SK-N-SH (cell line): ENCODE measurements around the gene ATP13A3. TPM values are rescaled to one million over a fixed set of nuclear protein-coding genes. Genes with fewer than 3 reads are reported as not detected.

Experiments
- CTCF ChIA-PET: fragments of 300-600, 350-600 bp; formaldehyde crosslinking; extraction: SDS; loops from one replicate; lab custom pipeline; 2021; lab: Yijun Ruan, JAX
- POLR2A ChIA-PET: fragments of 350-600 bp; sonication (Branson Sonifier 250); formaldehyde crosslinking; extraction: SDS; loops from one replicate; lab custom pipeline; 2020; ENCODE audit warnings: antibody characterized with exemption, inconsistent platforms; lab: Yijun Ruan, JAX
- DNase-seq: peaks from one replicate; pipeline ENCODE4 v3.0.0; 2012
- H2AFZ ChIP-seq: fragments of 200-600 bp; sonication (generic); 2 replicates; pipeline ENCODE4 v1.8.1; 2016; ENCODE audit warnings: antibody characterized with exemption, mild to moderate bottlenecking, low read depth
- H3F3A ChIP-seq: fragments of 200-600 bp; sonication (generic); replicated peaks from 2 replicates; pipeline ENCODE3; 2016; ENCODE audit warnings: antibody characterized with exemption, mild to moderate bottlenecking; ENCODE audit not compliant: insufficient read depth
- H3K27ac ChIP-seq, 2 experiments: fragments of 200-500 bp in 1 of 2; fragments of 200-600 bp in 1 of 2; sonication (Bioruptor generic) in 1 of 2; sonication (generic), shearing (Covaris generic) in 1 of 2; 2 replicates each; pipeline versions ENCODE4 v1.5.1 to v1.6.1; 2014 to 2016; ENCODE audit warnings: low read depth in 2 of 2, inconsistent platforms in 1 of 2, low read length in 1 of 2, mild to moderate bottlenecking in 1 of 2, mixed read lengths in 1 of 2
- H3K27me3 ChIP-seq: fragments of 200-600 bp; sonication (generic), shearing (Covaris generic); 2 replicates; pipeline ENCODE4 v1.6.1; 2016; ENCODE audit warnings: mixed run types; ENCODE audit not compliant: insufficient read depth
- H3K36me3 ChIP-seq, 2 experiments: fragments of 200-500 bp in 1 of 2; fragments of 200-600 bp in 1 of 2; sonication (Bioruptor generic) in 1 of 2; sonication (generic) in 1 of 2; replicated peaks in 1 of 2; 2 replicates each; pipeline versions ENCODE3 to v1.5.1; 2014 to 2016; ENCODE audit warnings: low read length in 1 of 2, mild to moderate bottlenecking in 1 of 2; ENCODE audit not compliant: insufficient read depth in 2 of 2, control insufficient read depth in 1 of 2
- H3K4me1 ChIP-seq, 2 experiments: fragments of 200-500 bp in 1 of 2; fragments of 200-600 bp in 1 of 2; sonication (Bioruptor generic) in 1 of 2; sonication (generic), shearing (Covaris generic) in 1 of 2; 2 replicates each; pipeline versions ENCODE4 v1.5.1 to v1.6.1; 2014 to 2016; ENCODE audit warnings: low read depth in 1 of 2, low read length in 1 of 2, mixed run types in 1 of 2; ENCODE audit not compliant: insufficient read depth in 2 of 2, control insufficient read depth in 1 of 2
- H3K4me2 ChIP-seq: fragments of 200-600 bp; sonication (generic), shearing (Covaris generic); 2 replicates; pipeline ENCODE4 v1.6.1; 2017; ENCODE audit warnings: mixed run types
- H3K4me3 ChIP-seq, 2 experiments: fragments of 200-500 bp in 1 of 2; fragments of 200-600 bp in 1 of 2; sonication (Bioruptor generic) in 1 of 2; sonication (generic), shearing (Covaris generic) in 1 of 2; 2 replicates each; pipeline versions ENCODE4 v1.5.1 to v1.8.1; 2014 to 2016; ENCODE audit warnings: low read depth in 2 of 2, inconsistent platforms in 1 of 2, low read length in 1 of 2, mild to moderate bottlenecking in 1 of 2, mixed read lengths in 1 of 2, moderate library complexity in 1 of 2
- H3K79me2 ChIP-seq: fragments of 200-600 bp; sonication (generic); 2 replicates; pipeline ENCODE4 v1.8.1; 2017; ENCODE audit warnings: mild to moderate bottlenecking; ENCODE audit not compliant: insufficient read depth
- H3K9ac ChIP-seq: fragments of 200-600 bp; sonication (generic); 2 replicates; pipeline ENCODE4 v1.6.1; 2017; ENCODE audit warnings: mixed run types
- H3K9me2 ChIP-seq: fragments of 200-600 bp; sonication (generic); 2 replicates; pipeline ENCODE4 v1.6.1; 2017; ENCODE audit warnings: mixed run types
- H3K9me3 ChIP-seq: fragments of 200-600 bp; sonication (generic); 2 replicates; pipeline ENCODE4 v1.6.1; 2017; ENCODE audit warnings: mixed run types, mild to moderate bottlenecking, moderate library complexity
- H4K20me1 ChIP-seq: fragments of 200-600 bp; sonication (generic); 2 replicates; pipeline ENCODE4 v1.6.1; 2017; ENCODE audit warnings: mild to moderate bottlenecking, mixed run types; ENCODE audit not compliant: insufficient read depth
- CHD2 ChIP-seq: fragments of 150-350 bp; IDR thresholded peaks from 2 replicates; pipeline ENCODE4 v1.6.1; 2018; ENCODE audit warnings: low read length; ENCODE audit not compliant: partially characterized antibody
- ELF1 ChIP-seq: IDR thresholded peaks from 2 replicates; pipeline ENCODE4 v1.4.0; 2012
- EP300 ChIP-seq, 2 experiments: IDR thresholded peaks; 2 replicates each; pipeline versions ENCODE4 v1.4.0 to v1.6.1; 2012; ENCODE audit warnings: borderline replicate concordance in 1 of 2, low read depth in 1 of 2, low read length in 1 of 2
- EZH2phosphoT487 ChIP-seq: fragments of 200-600 bp; sonication (generic); IDR thresholded peaks from 2 replicates; pipeline ENCODE4 v1.6.1; 2017; ENCODE audit warnings: low read depth, mixed run types, mild to moderate bottlenecking, antibody characterized with exemption, moderate library complexity, borderline replicate concordance
- FOXJ3 ChIP-seq: sonication (generic); formaldehyde crosslinking; IDR thresholded peaks from 2 replicates; pipeline ENCODE4 v1.5.1; 2020; ENCODE audit warnings: mild to moderate bottlenecking, missing genetic modification reagents
- FOXM1 ChIP-seq: IDR thresholded peaks from 2 replicates; pipeline ENCODE4 v1.4.0; 2012; ENCODE audit warnings: low read depth, mild to moderate bottlenecking
- IRF3 ChIP-seq: fragments of 150-350 bp; IDR thresholded peaks from 2 replicates; pipeline ENCODE4 v1.6.1; 2016; ENCODE audit warnings: mild to moderate bottlenecking, low read depth, low read length
- JUND ChIP-seq: IDR thresholded peaks from 2 replicates; pipeline ENCODE4 v1.4.0; 2012
- MEF2A ChIP-seq: IDR thresholded peaks from 2 replicates; pipeline ENCODE4 v1.4.0; 2012; ENCODE audit warnings: low read depth, borderline replicate concordance
- MXI1 ChIP-seq: IDR thresholded peaks from 2 replicates; pipeline ENCODE4 v1.6.1; 2012; ENCODE audit warnings: mild to moderate bottlenecking, low read depth, low read length, improper control_type of control experiment
- NFIC ChIP-seq: IDR thresholded peaks from 2 replicates; pipeline ENCODE4 v1.4.0; 2012; ENCODE audit warnings: borderline replicate concordance
- NRF1 ChIP-seq: IDR thresholded peaks from 2 replicates; pipeline ENCODE4 v1.6.1; 2012; ENCODE audit warnings: low read depth, mild to moderate bottlenecking, low read length
- PBX3 ChIP-seq: IDR thresholded peaks from 2 replicates; pipeline ENCODE4; 2012
- RCOR1 ChIP-seq: fragments of 150-350 bp; IDR thresholded peaks from 2 replicates; pipeline ENCODE4 v1.6.1; 2017; ENCODE audit warnings: antibody characterized with exemption, low read length
- REST ChIP-seq: IDR thresholded peaks from 2 replicates; pipeline ENCODE4 v1.6.1; 2012; ENCODE audit warnings: mild to moderate bottlenecking, low read depth, low read length, moderate library complexity
- SIN3A ChIP-seq: IDR thresholded peaks from 2 replicates; pipeline ENCODE4 v1.6.1; 2012; ENCODE audit warnings: low read depth, mild to moderate bottlenecking, low read length, moderate library complexity, borderline replicate concordance
- SMC3 ChIP-seq: IDR thresholded peaks from 2 replicates; pipeline ENCODE4 v1.6.1; 2012; ENCODE audit warnings: low read depth, low read length, improper control_type of control experiment
- TAF1 ChIP-seq: IDR thresholded peaks from 2 replicates; pipeline ENCODE4 v1.6.1; 2012; ENCODE audit warnings: low read depth, mild to moderate bottlenecking, low read length, moderate library complexity, borderline replicate concordance
- TCF12 ChIP-seq: IDR thresholded peaks from 2 replicates; pipeline ENCODE4 v1.4.0; 2012
- USF1 ChIP-seq: IDR thresholded peaks from 2 replicates; pipeline ENCODE4 v1.4.0; 2012; ENCODE audit warnings: low read depth, borderline replicate concordance
- USF2 ChIP-seq: fragments of 150-350 bp; IDR thresholded peaks from 2 replicates; pipeline ENCODE4 v1.6.1; 2017; ENCODE audit warnings: antibody characterized with exemption, low read length, low read depth, borderline replicate concordance
- YY1 ChIP-seq: IDR thresholded peaks from 2 replicates; pipeline ENCODE4 v1.4.0; 2012; ENCODE audit warnings: low read depth, mild to moderate bottlenecking
- ZBTB33 ChIP-seq: IDR thresholded peaks from 2 replicates; pipeline ENCODE4 v1.4.0; 2012; ENCODE audit warnings: low read depth, borderline replicate concordance
- WGBS: methylation state at CpG from one replicate; pipeline ENCODE4 v1.1.6; 2017; ENCODE audit warnings: low lambda C conversion rate; 5-methylcytosine and 5-hydroxymethylcytosine counted together
- polyA plus RNA-seq, 3 experiments: library from polyadenylated mRNA; depleted of rRNA; stranded (reverse); fragments of >200 nt; gene quantifications; 2 replicates each; pipeline ENCODE4 v1.2.3, GENCODE V29; 2012

Gene ATP13A3
- polyA plus RNA-seq, 1 of the 3 experiments (the other 2 are of a cell fraction), result 48.2 TPM

- DNase-seq, result peak; percentile 74
- peak overlapping the region in 1 of 2 experiments; percentile 76; a peak in 2 of 4 replicates for H3K27ac ChIP-seq
- TF ChIP-seq JUND, result no peak
- TF ChIP-seq TAF1, result no peak
- no peak for TF ChIP-seq YY1
- TF ChIP-seq FOXM1, result no peak
- no peak for TF ChIP-seq IRF3
- TF ChIP-seq NFIC, result no peak
- no peak for TF ChIP-seq NRF1
- TF ChIP-seq FOXJ3 (CRISPR knock-in tag), result 0 out of 2 replicates have a peak, but pooled peaks have one; percentile 46
- TF ChIP-seq SIN3A, result no peak
- TF ChIP-seq USF1, result no peak
- TF ChIP-seq CHD2, result peak; percentile 61
- TF ChIP-seq ZBTB33, result no peak
- no peak for TF ChIP-seq REST
- TF ChIP-seq PBX3, result peak; percentile 11; the same call in 1 of the 2 replicates
- TF ChIP-seq EZH2phosphoT487, result no peak
- TF ChIP-seq MEF2A, result no peak
- TF ChIP-seq TCF12, result peak; percentile 62
- peak; percentile 97 for TF ChIP-seq MXI1
- no peak for TF ChIP-seq SMC3
- peak; percentile 84 for TF ChIP-seq RCOR1
- no peak for TF ChIP-seq ELF1
- TF ChIP-seq EP300 (IDR thresholded peaks at IDR 0.05; ENCODE audit: borderline replicate concordance in 1 of 2, low read depth in 1 of 2, low read length in 1 of 2), result peak in 1 of 2 experiments; percentile 91; a peak in 2 of 4 replicates
- no peak for TF ChIP-seq USF2
Observed at GRCh38 chr3:194367992-194368841, 118.6 kb downstream of the ATP13A3 start.

More at GRCh38 chr3:194367992-194368841, 118.6 kb downstream of the ATP13A3 start:
- Histone ChIP-seq H3K4me1 (peaks cover 15 to 41% of the 10 kb centered on the region in 2 experiments; a peak in 3 of 4 replicates), H3K4me2 (no peak overlapping the region), H3K36me3 (no peaks in the 10 kb centered on the region), H3K4me3 (no peak overlapping the region), H4K20me1 (no peaks in the 10 kb centered on the region), H3F3A (no peaks in the 10 kb centered on the region), H3K9me3 (no peaks in the 10 kb centered on the region), H3K27me3 (no peaks in the 10 kb centered on the region), H3K9ac (no peak overlapping the region), H2AFZ (no peak overlapping the region), H3K79me2 (no peaks in the 10 kb centered on the region), H3K9me2 (no peaks in the 10 kb centered on the region)
- POLR2A ChIA-PET, result no interaction called here
- 56% methylated on average over 13 of the region's 18 CpGs for WGBS
- CTCF ChIA-PET, result interaction anchor here (0.7 to 9.4 kb wide), 8 partner anchors 8 to 38 kb away, joined by 3 to 85 read pairs (median 4); no protein-coding TSS in a partner anchor
